SH-SY5Y (cell line): ENCODE results near the gene C5orf15.

Source experiments
- GATA2 ChIP-seq: IDR thresholded peaks from 2 replicates; pipeline ENCODE4 v1.6.1; 2011; ENCODE audit warnings: mild to moderate bottlenecking, low read depth, low read length
- GATA3 ChIP-seq: IDR thresholded peaks from 2 replicates; pipeline ENCODE4 v1.6.1; 2011; ENCODE audit warnings: low read depth, mild to moderate bottlenecking, low read length, moderate library complexity

GRCh38 chr5:133942614-133943474, 25.6 kb downstream of the C5orf15 start:
- TF ChIP-seq GATA2 = no peak
- TF ChIP-seq GATA3 = no peak
